GM19467 (cell line): ENCODE data around the gene DUS4L.

Experiments
- ATAC-seq: cut with Tn5 transposase; IDR thresholded peaks from one replicate; pipeline ENCODE4 v1.9.1; 2021; ENCODE audit warnings: mild to moderate bottlenecking, moderate library complexity; ENCODE audit not compliant: unreplicated experiment

DUS4L gene

GRCh38 chr7:107613439-107613838 is 49.7 kb downstream of the DUS4L start:
- ATAC-seq: no peak

- no peak for ATAC-seq
Measured at GRCh38 chr7:107613948-107614347, 50.2 kb downstream of the DUS4L start.

GRCh38 chr7:107614425-107614824 is 50.7 kb downstream of the DUS4L start:
- no peak for ATAC-seq

GRCh38 chr7:107615910-107616680 is 52.3 kb downstream of the DUS4L start:
- ATAC-seq: no peak

GRCh38 chr7:107622429-107622828 is 58.7 kb downstream of the DUS4L start:
- no peak for ATAC-seq

GRCh38 chr7:107622894-107623293 is 59.1 kb downstream of the DUS4L start:
- no peak for ATAC-seq

- no peak for ATAC-seq
Measured at GRCh38 chr7:107627002-107627401, 63.2 kb downstream of the DUS4L start.
